WTC11 (cell line): ENCODE measurements around the gene FCMR.

Source experiments
- FOXJ3 ChIP-seq: sonication (generic); formaldehyde crosslinking; IDR thresholded peaks from 2 replicates; pipeline ENCODE4 v1.9.0; 2021; ENCODE audit warnings: missing genetic modification reagents, mild to moderate bottlenecking, borderline replicate concordance
- NFE2L1 ChIP-seq: sonication (generic); formaldehyde crosslinking; IDR thresholded peaks from 2 replicates; pipeline ENCODE4 v1.8.1; 2023; ENCODE audit warnings: missing genetic modification reagents
- NR1H2 ChIP-seq: sonication (generic); formaldehyde crosslinking; IDR thresholded peaks from 2 replicates; pipeline ENCODE4 v1.9.0; 2021; ENCODE audit warnings: mild to moderate bottlenecking, moderate library complexity, missing genetic modification reagents
- NR2C2 ChIP-seq: sonication (generic); formaldehyde crosslinking; IDR thresholded peaks from 2 replicates; pipeline ENCODE4 v1.8.0; 2022; ENCODE audit warnings: mild to moderate bottlenecking, missing genetic modification reagents
- TF ChIP-seq, protein P1 (sequence below): fragments of 200-600 bp; IDR thresholded peaks from 2 replicates; pipeline ENCODE4 v1.8.0; 2022; ENCODE audit warnings: antibody characterized with exemption

DNA sequence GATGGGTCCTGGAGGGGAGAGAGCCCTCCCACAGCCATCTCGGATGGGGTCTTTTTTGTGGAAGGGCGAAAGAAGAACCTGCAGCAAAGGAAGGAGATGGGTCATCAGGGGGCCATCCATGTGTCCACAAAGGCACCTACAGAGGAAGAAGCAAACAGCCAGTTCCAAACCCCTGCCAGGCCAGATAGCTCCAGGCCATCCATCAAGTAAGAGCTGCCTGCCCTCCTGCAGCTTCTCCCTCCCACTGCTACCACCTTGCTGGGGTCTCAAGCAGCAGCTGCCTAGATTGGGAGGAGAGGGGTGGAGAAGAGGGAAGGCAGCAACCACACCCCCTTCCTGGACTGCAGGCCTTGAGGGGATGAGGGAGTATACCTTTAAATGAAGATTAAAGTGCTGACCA, 44.0 kb upstream of the FCMR start:
- TF ChIP-seq NR1H2 (CRISPR knock-in tag) (no peak), NFE2L1 (no peak), FOXJ3 (CRISPR knock-in tag) (no peak), NR2C2 (no peak)
- TF ChIP-seq, protein P1, sequence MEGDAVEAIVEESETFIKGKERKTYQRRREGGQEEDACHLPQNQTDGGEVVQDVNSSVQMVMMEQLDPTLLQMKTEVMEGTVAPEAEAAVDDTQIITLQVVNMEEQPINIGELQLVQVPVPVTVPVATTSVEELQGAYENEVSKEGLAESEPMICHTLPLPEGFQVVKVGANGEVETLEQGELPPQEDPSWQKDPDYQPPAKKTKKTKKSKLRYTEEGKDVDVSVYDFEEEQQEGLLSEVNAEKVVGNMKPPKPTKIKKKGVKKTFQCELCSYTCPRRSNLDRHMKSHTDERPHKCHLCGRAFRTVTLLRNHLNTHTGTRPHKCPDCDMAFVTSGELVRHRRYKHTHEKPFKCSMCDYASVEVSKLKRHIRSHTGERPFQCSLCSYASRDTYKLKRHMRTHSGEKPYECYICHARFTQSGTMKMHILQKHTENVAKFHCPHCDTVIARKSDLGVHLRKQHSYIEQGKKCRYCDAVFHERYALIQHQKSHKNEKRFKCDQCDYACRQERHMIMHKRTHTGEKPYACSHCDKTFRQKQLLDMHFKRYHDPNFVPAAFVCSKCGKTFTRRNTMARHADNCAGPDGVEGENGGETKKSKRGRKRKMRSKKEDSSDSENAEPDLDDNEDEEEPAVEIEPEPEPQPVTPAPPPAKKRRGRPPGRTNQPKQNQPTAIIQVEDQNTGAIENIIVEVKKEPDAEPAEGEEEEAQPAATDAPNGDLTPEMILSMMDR = no peak
